B cell (primary cell): ENCODE data around the gene PRR9.

Experiments used
- EZH2 ChIP-seq: IDR thresholded peaks from 2 replicates; pipeline ENCODE4 v1.6.1; 2012; ENCODE audit warnings: borderline replicate concordance, low read depth, mild to moderate bottlenecking, moderate library complexity, low read length; ENCODE audit not compliant: insufficient read depth, poor library complexity, severe bottlenecking
- TF ChIP-seq, protein P1 (sequence below): fragments of 200-600 bp; IDR thresholded peaks from one replicate; pipeline ENCODE4 v1.8.0; 2022; ENCODE audit warnings: antibody characterized with exemption, mild to moderate bottlenecking

- TF ChIP-seq, protein P1, sequence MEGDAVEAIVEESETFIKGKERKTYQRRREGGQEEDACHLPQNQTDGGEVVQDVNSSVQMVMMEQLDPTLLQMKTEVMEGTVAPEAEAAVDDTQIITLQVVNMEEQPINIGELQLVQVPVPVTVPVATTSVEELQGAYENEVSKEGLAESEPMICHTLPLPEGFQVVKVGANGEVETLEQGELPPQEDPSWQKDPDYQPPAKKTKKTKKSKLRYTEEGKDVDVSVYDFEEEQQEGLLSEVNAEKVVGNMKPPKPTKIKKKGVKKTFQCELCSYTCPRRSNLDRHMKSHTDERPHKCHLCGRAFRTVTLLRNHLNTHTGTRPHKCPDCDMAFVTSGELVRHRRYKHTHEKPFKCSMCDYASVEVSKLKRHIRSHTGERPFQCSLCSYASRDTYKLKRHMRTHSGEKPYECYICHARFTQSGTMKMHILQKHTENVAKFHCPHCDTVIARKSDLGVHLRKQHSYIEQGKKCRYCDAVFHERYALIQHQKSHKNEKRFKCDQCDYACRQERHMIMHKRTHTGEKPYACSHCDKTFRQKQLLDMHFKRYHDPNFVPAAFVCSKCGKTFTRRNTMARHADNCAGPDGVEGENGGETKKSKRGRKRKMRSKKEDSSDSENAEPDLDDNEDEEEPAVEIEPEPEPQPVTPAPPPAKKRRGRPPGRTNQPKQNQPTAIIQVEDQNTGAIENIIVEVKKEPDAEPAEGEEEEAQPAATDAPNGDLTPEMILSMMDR, result no peak
- no peak for TF ChIP-seq EZH2
Observed at GRCh38 chr1:153194331-153195050, 22.9 kb upstream of the PRR9 start.
